Heart left ventricle (tissue), 13 donors: ENCODE data around the gene TNRC18.

Experiments used
- POLR2A ChIP-seq, 2 donors: fragments of 450-650 bp; IDR thresholded peaks; one replicate each; pipeline ENCODE4 v1.6.1; 2017; ENCODE audit warnings: antibody characterized with exemption in 2 of 2, mild to moderate bottlenecking in 2 of 2, moderate library complexity in 2 of 2
- TF ChIP-seq, protein P1 (sequence below), 12 donors: fragments of 200-600 bp; sonication (generic) in 4 of 12; IDR thresholded peaks; one replicate each; pipeline versions ENCODE4 v1.5.0 to v1.8.0; 2018 to 2022; ENCODE audit warnings: antibody characterized with exemption in 12 of 12, mild to moderate bottlenecking in 5 of 12
- donor health status: ischemic (EF 13 %, LVEDD 7.1; RV severe dilation, severe dysfunction).
- donor health status: DM: no; HTN: yes; CAD: no.
- donor health status: DM: no; HTN: no; CAD: no.
- donor health status: ischemic (EF 25% LVEDD 6.9; RV normal size, moderate dysfunction).
- donor health status: ischemic (EF 25% LVEDD 5.7; RV mildly dilated, moderate dysfunction).
- donor health status: ischemic (EF 35%, LVEDD 5.7; RV mildly dilated, moderate dysfunction).
- donor health status: nonischemic (EF 11% LVEDD 7.7; RV severe dilation, severe dysfunction).
- donor health status: DM: yes; HTN: yes; CAD: no.
- donor health status: PGD.
- donor health status: ischemic (EF 29% LVEDD 5.4; RV normal size, mild dysfunction).
- donor health status: nonischemic (EF 23%, LVEDD 6.1; RV moderate dilation, normal function).

DNA sequence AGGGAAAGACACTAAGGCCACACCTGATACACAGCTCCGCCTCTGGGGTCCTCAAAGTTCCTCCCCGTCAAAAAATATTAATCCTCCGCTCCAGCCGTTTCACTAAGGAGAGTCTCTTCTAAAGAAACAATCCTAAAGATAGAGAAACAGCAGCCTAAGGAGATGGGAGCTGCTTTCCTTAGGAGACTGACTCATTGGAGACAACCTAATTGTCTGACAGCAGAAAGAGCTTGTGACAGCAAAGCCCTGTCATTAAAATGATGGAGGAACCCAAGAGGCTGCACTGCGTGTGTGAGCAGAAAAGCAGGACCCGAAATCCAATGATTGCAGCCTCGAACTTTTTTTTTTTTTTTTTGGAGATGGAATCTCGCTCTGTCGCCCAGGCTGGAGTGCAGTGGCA, 44.0 kb upstream of the TNRC18 start:
- TF ChIP-seq, protein P1, sequence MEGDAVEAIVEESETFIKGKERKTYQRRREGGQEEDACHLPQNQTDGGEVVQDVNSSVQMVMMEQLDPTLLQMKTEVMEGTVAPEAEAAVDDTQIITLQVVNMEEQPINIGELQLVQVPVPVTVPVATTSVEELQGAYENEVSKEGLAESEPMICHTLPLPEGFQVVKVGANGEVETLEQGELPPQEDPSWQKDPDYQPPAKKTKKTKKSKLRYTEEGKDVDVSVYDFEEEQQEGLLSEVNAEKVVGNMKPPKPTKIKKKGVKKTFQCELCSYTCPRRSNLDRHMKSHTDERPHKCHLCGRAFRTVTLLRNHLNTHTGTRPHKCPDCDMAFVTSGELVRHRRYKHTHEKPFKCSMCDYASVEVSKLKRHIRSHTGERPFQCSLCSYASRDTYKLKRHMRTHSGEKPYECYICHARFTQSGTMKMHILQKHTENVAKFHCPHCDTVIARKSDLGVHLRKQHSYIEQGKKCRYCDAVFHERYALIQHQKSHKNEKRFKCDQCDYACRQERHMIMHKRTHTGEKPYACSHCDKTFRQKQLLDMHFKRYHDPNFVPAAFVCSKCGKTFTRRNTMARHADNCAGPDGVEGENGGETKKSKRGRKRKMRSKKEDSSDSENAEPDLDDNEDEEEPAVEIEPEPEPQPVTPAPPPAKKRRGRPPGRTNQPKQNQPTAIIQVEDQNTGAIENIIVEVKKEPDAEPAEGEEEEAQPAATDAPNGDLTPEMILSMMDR (IDR thresholded peaks at IDR 0.05): no peak
- TF ChIP-seq POLR2A (IDR thresholded peaks at IDR 0.05): no peak
